Progenitor cell of endocrine pancreas (in vitro differentiated cells): ENCODE measurements around the gene CYBA. TPM values are rescaled to one million over a fixed set of nuclear protein-coding genes. Genes with fewer than 3 reads are reported as not detected.
"Not testable (repeated sequence)": the region's sequence is repeated elsewhere in the genome, so short reads cannot be mapped to it uniquely, and the experiment has no call there.

Source experiments
- DNase-seq: peaks from one replicate; pipeline ENCODE4 v3.0.0; 2021; ENCODE audit warnings: low spot score; ENCODE audit not compliant: unreplicated experiment
- H3K27ac Mint-ChIP-seq: 2 replicates; pipeline ENCODE4 v1.8.0; 2021; ENCODE audit warnings: mild to moderate bottlenecking, moderate library complexity, mixed read lengths
- H3K27me3 Mint-ChIP-seq: 2 replicates; pipeline ENCODE4 v1.8.0; 2021; ENCODE audit warnings: mixed read lengths
- H3K36me3 Mint-ChIP-seq: 2 replicates; pipeline ENCODE4 v1.8.0; 2022; ENCODE audit warnings: mixed read lengths; ENCODE audit not compliant: insufficient read depth
- H3K4me1 Mint-ChIP-seq: 2 replicates; pipeline ENCODE4 v1.8.0; 2021; ENCODE audit warnings: low read depth, mixed read lengths
- H3K4me3 Mint-ChIP-seq: 2 replicates; pipeline ENCODE4 v1.8.0; 2021; ENCODE audit warnings: low read depth, mild to moderate bottlenecking, moderate library complexity, mixed read lengths
- H3K9me3 Mint-ChIP-seq: 2 replicates; pipeline ENCODE4 v1.8.0; 2021; ENCODE audit warnings: low read depth, mixed read lengths
- CTCF ChIP-seq: fragments of 200-600 bp; sonication (generic); IDR thresholded peaks from one replicate; pipeline ENCODE4 v1.5.0; 2021; ENCODE audit warnings: antibody characterized with exemption, mild to moderate bottlenecking; ENCODE audit not compliant: unreplicated experiment
- total RNA-seq: library from RNA; stranded (reverse); gene quantifications from 2 replicates; pipeline ENCODE4 v1.2.1, GENCODE V29; 2021

CYBA gene
- total RNA-seq, 1 donor from 2014 or later: 111 TPM

GRCh38 chr16:88613293-88613692, 37.6 kb downstream of the CYBA start:
- peaks cover 21% of the 10 kb centered on the region for H3K36me3 Mint-ChIP-seq
- no peaks in the 10 kb centered on the region for H3K9me3 Mint-ChIP-seq
- no peak for DNase-seq
- H3K27ac Mint-ChIP-seq: no peak overlapping the region
- peaks cover 5% of the 10 kb centered on the region for H3K27me3 Mint-ChIP-seq
- H3K4me3 Mint-ChIP-seq: no peak overlapping the region
- peaks cover 27% of the 10 kb centered on the region for H3K4me1 Mint-ChIP-seq
- no peak for TF ChIP-seq CTCF

- Mint-ChIP-seq H3K4me3 (no peak overlapping the region), H3K27ac (no peak overlapping the region), H3K9me3 (no peaks in the 10 kb centered on the region), H3K36me3 (peaks cover 28% of the 10 kb centered on the region), H3K4me1 (peaks cover 6% of the 10 kb centered on the region), H3K27me3 (peaks cover 5% of the 10 kb centered on the region)
- no peak for DNase-seq
- peak; percentile 24 for TF ChIP-seq CTCF
Measured at GRCh38 chr16:88610909-88611812, 39.7 kb downstream of the CYBA start.

- Mint-ChIP-seq H3K27me3 (peaks cover 5% of the 10 kb centered on the region), H3K4me1 (peaks cover 1% of the 10 kb centered on the region), H3K27ac (no peak overlapping the region), H3K4me3 (no peak overlapping the region), H3K36me3 (peaks cover 28% of the 10 kb centered on the region), H3K9me3 (no peaks in the 10 kb centered on the region)
- peak; percentile 38 for TF ChIP-seq CTCF
- DNase-seq: no peak
Measured at GRCh38 chr16:88610080-88610479, 40.8 kb downstream of the CYBA start.

- not testable (repeated sequence) for H3K4me3 Mint-ChIP-seq, H3K27me3 Mint-ChIP-seq, H3K27ac Mint-ChIP-seq, H3K9me3 Mint-ChIP-seq, H3K4me1 Mint-ChIP-seq, DNase-seq
- peaks cover 28% of the 10 kb centered on the region for H3K36me3 Mint-ChIP-seq
Measured at GRCh38 chr16:88609426-88609825, 41.4 kb downstream of the CYBA start.

- Mint-ChIP-seq H3K27ac (no peak overlapping the region), H3K9me3 (no peaks in the 10 kb centered on the region), H3K4me3 (no peak overlapping the region), H3K27me3 (peaks cover 5% of the 10 kb centered on the region), H3K4me1 (no peaks in the 10 kb centered on the region), H3K36me3 (peaks cover 25% of the 10 kb centered on the region)
- no peak for DNase-seq
- TF ChIP-seq CTCF: no peak
Measured at GRCh38 chr16:88608076-88608475, 42.8 kb downstream of the CYBA start.
